Smooth muscle cell (in vitro differentiated cells): ENCODE measurements around the gene CCNB2. TPM values are rescaled to one million over a fixed set of nuclear protein-coding genes. Genes with fewer than 3 reads are reported as not detected.

Experiments used
- DNase-seq: peaks from one replicate; lab custom pipeline; 2025; ENCODE audit not compliant: unreplicated experiment; lab: John Stamatoyannopoulos, UW
- H2AFZ ChIP-seq: fragments of 200-600 bp; sonication (generic); 2 replicates; pipeline ENCODE4 v1.6.0; 2016; ENCODE audit warnings: antibody characterized with exemption, low read depth, mild to moderate bottlenecking
- H3F3A ChIP-seq: fragments of 200-600 bp; sonication (generic); 2 replicates; pipeline ENCODE4 v1.6.0; 2017; ENCODE audit warnings: antibody characterized with exemption, low read depth
- H3K27ac ChIP-seq: fragments of 200-600 bp; sonication (generic); 2 replicates; pipeline ENCODE4 v1.5.1; 2016; ENCODE audit warnings: low read depth, mild to moderate bottlenecking
- H3K27me3 ChIP-seq: fragments of 200-600 bp; sonication (generic); 2 replicates; pipeline ENCODE4 v1.6.1; 2016; ENCODE audit warnings: low read depth, mild to moderate bottlenecking
- H3K36me3 ChIP-seq: fragments of 200-600 bp; sonication (generic); 2 replicates; pipeline ENCODE4 v1.5.1; 2016; ENCODE audit warnings: low read depth
- H3K4me1 ChIP-seq: fragments of 200-600 bp; sonication (generic); 2 replicates; pipeline ENCODE4 v1.5.1; 2016; ENCODE audit warnings: low read depth
- H3K4me2 ChIP-seq: fragments of 200-600 bp; sonication (generic); 2 replicates; pipeline ENCODE4 v1.6.0; 2016; ENCODE audit warnings: mild to moderate bottlenecking
- H3K4me3 ChIP-seq: fragments of 200-600 bp; sonication (generic); 2 replicates; pipeline ENCODE4 v1.5.1; 2016; ENCODE audit warnings: mild to moderate bottlenecking
- H3K79me2 ChIP-seq: fragments of 200-600 bp; sonication (generic); 2 replicates; pipeline ENCODE4 v1.6.0; 2016; ENCODE audit warnings: low read depth, mild to moderate bottlenecking
- H3K9ac ChIP-seq: fragments of 200-600 bp; sonication (generic); 2 replicates; pipeline ENCODE4 v1.6.0; 2016; ENCODE audit warnings: low read depth
- H3K9me3 ChIP-seq: fragments of 200-600 bp; sonication (generic); replicated peaks from 2 replicates; pipeline ENCODE4 v1.5.1; 2016; ENCODE audit warnings: low read depth
- H4K20me1 ChIP-seq: fragments of 200-600 bp; sonication (generic); 2 replicates; pipeline ENCODE4 v1.6.0; 2016; ENCODE audit warnings: low read depth
- CTCF ChIP-seq: fragments of 200-600 bp; sonication (generic); IDR thresholded peaks from 2 replicates; pipeline ENCODE4 v1.5.1; 2017; ENCODE audit warnings: borderline replicate concordance, mild to moderate bottlenecking, antibody characterized with exemption; ENCODE audit not compliant: insufficient read depth, poor library complexity, severe bottlenecking
- WGBS: methylation state at CpG from one replicate; pipeline ENCODE4 v1.1.7; 2016; ENCODE audit warnings: low lambda C conversion rate; 5-methylcytosine and 5-hydroxymethylcytosine counted together
- polyA plus RNA-seq: library from polyadenylated mRNA; unstranded; fragments of >200 nt; fragmentation: Nextera tagmentation; extraction: Ambion mirVana; gene quantifications from 2 replicates; pipeline ENCODE4 v1.2.1, GENCODE V29; 2016
- total RNA-seq: library from RNA; depleted of rRNA; stranded (reverse); fragments of >200 nt; gene quantifications from 2 replicates; pipeline ENCODE4 v1.2.3, GENCODE V29; 2014

CCNB2 gene
- total and polyA plus RNA-seq, 2 experiments from 2014 or later = 15.6 to 17.2 TPM

- H3K4me1 ChIP-seq = peaks cover 22% of the 10 kb centered on the region
- H3K9me3 ChIP-seq = no peaks in the 10 kb centered on the region
- peaks cover 37% of the 10 kb centered on the region for H3F3A ChIP-seq
- H3K79me2 ChIP-seq = no peaks in the 10 kb centered on the region
- no peak overlapping the region for H2AFZ ChIP-seq
- DNase-seq = no peak
- peak overlapping the region; percentile 35 for H3K4me2 ChIP-seq
- peak overlapping the region; percentile 95 for H3K27ac ChIP-seq
- H3K4me3 ChIP-seq = no peak overlapping the region
- peaks cover 9% of the 10 kb centered on the region for H3K36me3 ChIP-seq
- H3K9ac ChIP-seq = peak overlapping the region; percentile 82
- WGBS = 48% methylated on average over 12 of the region's 12 CpGs
- no peaks in the 10 kb centered on the region for H3K27me3 ChIP-seq
- no peak for TF ChIP-seq CTCF
- no peaks in the 10 kb centered on the region for H4K20me1 ChIP-seq
These were observed 65.5 kb downstream of the CCNB2 start for GRCh38 chr15:59170295-59171066.

- Histone ChIP-seq H3K9ac (no peak overlapping the region), H3K4me1 (peaks cover 25% of the 10 kb centered on the region), H3K79me2 (no peaks in the 10 kb centered on the region), H2AFZ (no peak overlapping the region), H3K36me3 (peaks cover 9% of the 10 kb centered on the region), H3K4me3 (no peak overlapping the region), H3K27ac (peak overlapping the region; percentile 95), H4K20me1 (no peaks in the 10 kb centered on the region), H3F3A (peaks cover 37% of the 10 kb centered on the region), H3K9me3 (no peaks in the 10 kb centered on the region), H3K27me3 (no peaks in the 10 kb centered on the region), H3K4me2 (peak overlapping the region; percentile 35)
- TF ChIP-seq CTCF = no peak
- WGBS = 87% methylated on average over 8 of the region's 8 CpGs
- no peak for DNase-seq
These were observed 66.1 kb downstream of the CCNB2 start for GRCh38 chr15:59171067-59171397.

- Histone ChIP-seq H4K20me1 (no peaks in the 10 kb centered on the region), H3K4me3 (no peak overlapping the region), H2AFZ (no peak overlapping the region), H3K27me3 (no peaks in the 10 kb centered on the region), H3K9me3 (no peaks in the 10 kb centered on the region), H3K4me2 (no peak overlapping the region), H3K36me3 (peaks cover 9% of the 10 kb centered on the region), H3F3A (peaks cover 37% of the 10 kb centered on the region), H3K4me1 (peaks cover 22% of the 10 kb centered on the region), H3K27ac (no peak overlapping the region), H3K9ac (no peak overlapping the region), H3K79me2 (no peaks in the 10 kb centered on the region)
- no peak for TF ChIP-seq CTCF
- WGBS = 97% methylated on average over 7 of the region's 7 CpGs
- no peak for DNase-seq
These were observed 67.4 kb downstream of the CCNB2 start for GRCh38 chr15:59172289-59172901.

- H4K20me1 ChIP-seq = no peaks in the 10 kb centered on the region
- no peak overlapping the region for H3K4me2 ChIP-seq
- no peak overlapping the region for H3K9ac ChIP-seq
- peaks cover 22% of the 10 kb centered on the region for H3K4me1 ChIP-seq
- H3F3A ChIP-seq = peaks cover 42% of the 10 kb centered on the region
- no peak overlapping the region for H2AFZ ChIP-seq
- DNase-seq = no peak
- peaks cover 9% of the 10 kb centered on the region for H3K36me3 ChIP-seq
- no peak for TF ChIP-seq CTCF
- no peaks in the 10 kb centered on the region for H3K27me3 ChIP-seq
- H3K4me3 ChIP-seq = no peak overlapping the region
- H3K79me2 ChIP-seq = no peaks in the 10 kb centered on the region
- H3K27ac ChIP-seq = no peak overlapping the region
- 95% methylated on average over 5 of the region's 5 CpGs for WGBS
- no peaks in the 10 kb centered on the region for H3K9me3 ChIP-seq
These were observed 68.2 kb downstream of the CCNB2 start for GRCh38 chr15:59173194-59173593.
